Tongue (tissue), 2 donors: Measurements from ENCODE around the gene VPS51. TPM values are rescaled to one million over a fixed set of nuclear protein-coding genes. Genes with fewer than 3 reads are reported as not detected.

ENCODE experiments used
- DNase-seq: peaks from one replicate; pipeline ENCODE4 v3.0.0-alpha.2; 2015
- total RNA-seq: library from RNA; depleted of rRNA; stranded (reverse); fragments of >200 nt; gene quantifications from one replicate; pipeline ENCODE4 v1.2.3, GENCODE V29; 2014

VPS51 gene
- total RNA-seq, 1 donor from 2014 or later, result 311 TPM

- DNase-seq, result no peak
Measured at GRCh38 chr11:65072631-65072966, 23.4 kb upstream of the VPS51 start.

GRCh38 chr11:65077451-65077850 lies 18.6 kb upstream of the VPS51 start:
- DNase-seq, result no peak

- DNase-seq, result peak; percentile 13
Measured at GRCh38 chr11:65078151-65078550, 17.9 kb upstream of the VPS51 start.

GRCh38 chr11:65078786-65079342 lies 17.1 kb upstream of the VPS51 start:
- DNase-seq, result no peak

- peak; percentile 7 for DNase-seq
Measured at GRCh38 chr11:65083134-65083833, 12.7 kb upstream of the VPS51 start.

GRCh38 chr11:65083834-65084597 lies 12.0 kb upstream of the VPS51 start, which contains the start of the genes CDCA5 and ZFPL1:
CDCA5 (minus strand) TSS chr11:65084040; CDS start chr11:65083978, 62 bp downstream.
ZFPL1 (plus strand) TSS chr11:65084222; CDS start chr11:65084699, 477 bp downstream.
- DNase-seq, result peak; percentile 98

- no peak for DNase-seq
Measured at GRCh38 chr11:65084598-65085375, 11.2 kb upstream of the VPS51 start.

- no peak for DNase-seq
Measured at GRCh38 chr11:65085446-65085845, 10.6 kb upstream of the VPS51 start.

- DNase-seq, result no peak
Measured at GRCh38 chr11:65086809-65087208, 9.2 kb upstream of the VPS51 start.

- no peak for DNase-seq
Measured at GRCh38 chr11:65087216-65087615, 8.8 kb upstream of the VPS51 start.

- DNase-seq, result no peak
Measured at GRCh38 chr11:65087827-65088226, 8.2 kb upstream of the VPS51 start.

GRCh38 chr11:65089621-65090020 lies 6.4 kb upstream of the VPS51 start:
- no peak for DNase-seq

- DNase-seq, result no peak
Measured at GRCh38 chr11:65090628-65091027, 5.4 kb upstream of the VPS51 start.

- DNase-seq, result no peak
Measured at GRCh38 chr11:65095427-65095826, 587 bp upstream of the VPS51 start.

- no peak for DNase-seq
Measured at GRCh38 chr11:65096926-65097325, 912 bp downstream of the VPS51 start.

- DNase-seq, result no peak
Measured at GRCh38 chr11:65100674-65101350, 4.8 kb downstream of the VPS51 start.

GRCh38 chr11:65102142-65103095 lies 6.4 kb downstream of the VPS51 start:
- no peak for DNase-seq

- DNase-seq, result no peak
Measured at GRCh38 chr11:65103476-65103875, 7.5 kb downstream of the VPS51 start.

- no peak for DNase-seq
Measured at GRCh38 chr11:65104628-65105027, 8.6 kb downstream of the VPS51 start.

GRCh38 chr11:65107078-65107477 lies 11.1 kb downstream of the VPS51 start:
- DNase-seq, result no peak
